B cell (primary cell): ENCODE data around the gene MCM6. TPM values are rescaled to one million over a fixed set of nuclear protein-coding genes. Genes with fewer than 3 reads are reported as not detected.

Experiments
- ATAC-seq: fragments of 200-7000 bp; cut with Tn5 transposase; one replicate; pipeline ENCODE4 v1.10.0; 2021; ENCODE audit warnings: low read depth, mild to moderate bottlenecking, moderate number of reproducible peaks, moderate library complexity
- CTCF ChIA-PET: fragments of 350-600 bp; sonication (Branson Sonifier 250); formaldehyde crosslinking; loops from one replicate; lab custom pipeline; 2021; ENCODE audit warnings: antibody characterized with exemption, inconsistent platforms; lab: Charles Lee
- POLR2A ChIA-PET: fragments of 350-600 bp; sonication (Branson Sonifier 250); formaldehyde crosslinking; loops from one replicate; lab custom pipeline; 2021; ENCODE audit warnings: antibody characterized with exemption; lab: Charles Lee
- DNase-seq: peaks from one replicate; pipeline ENCODE4 v3.0.0; 2013
- H2AFZ ChIP-seq: 2 replicates; pipeline ENCODE4 v1.6.1; 2012; ENCODE audit warnings: mild to moderate bottlenecking, low read depth, low read length; ENCODE audit not compliant: insufficient read depth, poor library complexity, severe bottlenecking
- H3K27ac ChIP-seq, 2 donors: 1 replicate in 1 of 2; 2 replicates in 1 of 2; pipeline ENCODE4 v1.5.1; 2012 to 2013; ENCODE audit warnings: low read length in 2 of 2, mild to moderate bottlenecking in 2 of 2, moderate library complexity in 1 of 2
- H3K27me3 ChIP-seq, 4 experiments: fragments of 200-600 bp in 1 of 4; sonication (generic) in 1 of 4; replicated peaks in 1 of 4; 1 replicate in 2 of 4; 2 replicates in 2 of 4; pipeline versions ENCODE4 v1.6.1 to v1.7.0; 2013 to 2016; ENCODE audit warnings: low read length in 3 of 4, mild to moderate bottlenecking in 2 of 4, mixed read lengths in 1 of 4, moderate library complexity in 1 of 4; ENCODE audit not compliant: insufficient read depth in 4 of 4, control insufficient read depth in 3 of 4; ENCODE audit errors: control extremely low read depth in 1 of 4
- H3K36me3 ChIP-seq, 2 experiments: replicated peaks in 1 of 2; 1 replicate in 1 of 2; 2 replicates in 1 of 2; pipeline versions ENCODE4 v1.6.1 to v1.7.1; 2013; ENCODE audit warnings: low read length in 1 of 2; ENCODE audit not compliant: insufficient read depth in 2 of 2, control insufficient read depth in 1 of 2; ENCODE audit errors: control extremely low read depth in 1 of 2, extremely low read depth in 1 of 2
- H3K4me1 ChIP-seq, 2 donors: fragments of 200-600 bp in 1 of 2; sonication (generic) in 1 of 2; 1 replicate in 1 of 2; 2 replicates in 1 of 2; pipeline versions ENCODE4 v1.5.1 to v1.6.1; 2013 to 2017; ENCODE audit warnings: low read length in 2 of 2; ENCODE audit not compliant: control insufficient read depth in 2 of 2, insufficient read depth in 2 of 2
- H3K4me2 ChIP-seq: replicated peaks from 2 replicates; pipeline ENCODE3; 2012; ENCODE audit warnings: mild to moderate bottlenecking, low read depth, low read length; ENCODE audit not compliant: poor library complexity, severe bottlenecking
- H3K4me3 ChIP-seq, 5 experiments: fragments of 200-600 bp in 1 of 5; sonication (generic) in 1 of 5; 1 replicate in 3 of 5; 2 replicates in 2 of 5; pipeline versions ENCODE4 v1.5.1 to v1.7.0; 2011 to 2016; ENCODE audit warnings: low read length in 4 of 5, mild to moderate bottlenecking in 4 of 5, low read depth in 2 of 5, control low read depth in 1 of 5, moderate library complexity in 1 of 5; ENCODE audit not compliant: insufficient read depth in 1 of 5; ENCODE audit errors: control extremely low read depth in 1 of 5, extremely low read depth in 1 of 5
- H3K79me2 ChIP-seq: fragments of 200-600 bp; sonication (generic); one replicate; pipeline ENCODE4 v1.6.0; 2016; ENCODE audit warnings: low read length; ENCODE audit not compliant: control insufficient read depth, insufficient read depth
- H3K9ac ChIP-seq: fragments of 200-600 bp; sonication (generic); 2 replicates; pipeline ENCODE4 v1.6.1; 2017; ENCODE audit warnings: mild to moderate bottlenecking, low read length, moderate library complexity
- H3K9me3 ChIP-seq, 3 donors: one replicate each; pipeline versions ENCODE4 v1.6.1 to v1.7.1; 2013; ENCODE audit warnings: low read length in 2 of 3; ENCODE audit not compliant: control insufficient read depth in 2 of 3, insufficient read depth in 1 of 3; ENCODE audit errors: control extremely low read depth in 1 of 3
- H4K20me1 ChIP-seq: 2 replicates; pipeline ENCODE4 v1.6.0; 2012; ENCODE audit warnings: mild to moderate bottlenecking, low read length; ENCODE audit not compliant: insufficient read depth, control insufficient read depth, poor library complexity, severe bottlenecking
- H3K27ac Mint-ChIP-seq: one replicate; pipeline ENCODE4 v1.8.0; 2021; ENCODE audit warnings: mixed read lengths
- H3K27me3 Mint-ChIP-seq: one replicate; pipeline ENCODE4 v1.8.0; 2021; ENCODE audit warnings: mixed read lengths
- H3K4me1 Mint-ChIP-seq: one replicate; pipeline ENCODE4 v1.8.0; 2021; ENCODE audit warnings: mixed read lengths
- H3K4me3 Mint-ChIP-seq: one replicate; pipeline ENCODE4 v1.8.0; 2021; ENCODE audit warnings: mixed read lengths
- H3K9me3 Mint-ChIP-seq: one replicate; pipeline ENCODE4 v1.8.0; 2022; ENCODE audit warnings: mixed read lengths; ENCODE audit not compliant: insufficient read depth
- CTCF ChIP-seq: fragments of 200-600 bp; IDR thresholded peaks from one replicate; pipeline ENCODE4 v1.8.0; 2022; ENCODE audit warnings: antibody characterized with exemption, mild to moderate bottlenecking
- EZH2 ChIP-seq: IDR thresholded peaks from 2 replicates; pipeline ENCODE4 v1.6.1; 2012; ENCODE audit warnings: borderline replicate concordance, low read depth, mild to moderate bottlenecking, moderate library complexity, low read length; ENCODE audit not compliant: insufficient read depth, poor library complexity, severe bottlenecking
- WGBS: methylation state at CpG from one replicate; pipeline ENCODE4 v1.1.5; 2013; ENCODE audit warnings: missing lambda C conversion rate; ENCODE audit not compliant: insufficient coverage; 5-methylcytosine and 5-hydroxymethylcytosine counted together
- intact Hi-C: fragments of 100-400 bp; cut with micrococcal nuclease; formaldehyde crosslinking; loops from one replicate; pipeline ENCODE4 v1.10.0; 2022
- polyA plus RNA-seq: library from polyadenylated mRNA; depleted of rRNA; stranded (reverse); fragments of >200 nt; gene quantifications from 2 replicates; pipeline ENCODE4 v1.2.3, GENCODE V29; 2012
- total RNA-seq, 2 donors: library from RNA; stranded (reverse); fragments of 120-200 nt in 1 of 2; gene quantifications; 1 replicate in 1 of 2; 2 replicates in 1 of 2; pipeline versions ENCODE4 v1.2.3 to v1.2.4, GENCODE V29; 2013 to 2022

The MCM6 gene
- total and polyA plus RNA-seq, 2 donors (not counting 1 experiment from before 2014, with no cell fraction given) = 2.3 to 30.0 TPM

GRCh38 chr2:135798762-135799161, 77.5 kb downstream of the MCM6 start:
- no peak overlapping the region for H2AFZ ChIP-seq

More at GRCh38 chr2:135798762-135799161, 77.5 kb downstream of the MCM6 start:
- ChIA-PET CTCF (interaction anchor here (1.1 to 3.2 kb wide), 13 partner anchors 10 to 810 kb away, joined by 3 to 35 read pairs (median 6); no protein-coding TSS in a partner anchor), POLR2A (no interaction called here)
- Histone ChIP-seq H4K20me1 (no peaks in the 10 kb centered on the region), H3K36me3 (no peaks in the 10 kb centered on the region), H3K27me3 (no peaks in the 10 kb centered on the region), H3K9ac (no peak overlapping the region), H3K4me2 (no peak overlapping the region), H3K9me3 (peaks cover 3 to 22% (median 16%) of the 10 kb centered on the region in 3 donors), H3K4me1 (peaks cover 0 to 8% of the 10 kb centered on the region in 2 donors), H3K79me2 (no peaks in the 10 kb centered on the region), H3K4me3 (no peak overlapping the region), H3K27ac (no peak overlapping the region)
- peaks cover 7% of the 10 kb centered on the region for H3K9me3 Mint-ChIP-seq
- no peak overlapping the region for H3K4me3 Mint-ChIP-seq
- ATAC-seq (no peak), DNase-seq (no peak)
- TF ChIP-seq CTCF = no peak
- no peak for TF ChIP-seq EZH2
- intact Hi-C loops = loop anchor here (5.0 kb wide), 1 partner anchor 796 kb away; no protein-coding TSS in a partner anchor
- H3K27me3 Mint-ChIP-seq = no peaks in the 10 kb centered on the region
- peaks cover 10% of the 10 kb centered on the region for H3K4me1 Mint-ChIP-seq
- H3K27ac Mint-ChIP-seq = no peak overlapping the region
- WGBS = 78% methylated on average over 1 of the region's 4 CpGs
